GM21381 (cell line): Measurements from ENCODE around the gene ERBB4.
A peak's percentile ranks its signal among the peaks of the same experiment; 100 is the strongest.

ENCODE experiments used
- ATAC-seq: cut with Tn5 transposase; IDR thresholded peaks from one replicate; pipeline ENCODE4 v1.9.1; 2021; ENCODE audit warnings: mild to moderate bottlenecking, moderate library complexity; ENCODE audit not compliant: unreplicated experiment

ERBB4 gene

DNA sequence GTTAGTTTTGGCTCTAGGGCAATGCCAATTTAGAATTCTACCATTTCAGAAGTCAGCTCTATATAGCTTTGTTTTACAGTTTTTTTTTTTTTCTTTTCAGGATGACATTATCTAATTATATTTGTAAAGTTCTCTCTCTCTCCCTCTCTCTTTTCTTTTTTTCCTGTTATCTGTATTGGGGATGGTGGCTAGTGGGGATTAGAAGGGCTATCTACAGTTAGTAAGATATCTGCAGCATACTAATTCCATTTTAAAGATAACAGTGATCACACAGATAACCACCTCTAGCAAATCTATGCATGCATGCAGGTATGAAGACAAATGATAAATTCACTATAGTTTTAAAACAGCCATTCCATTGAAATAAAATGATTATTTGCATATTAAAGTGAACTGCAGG, 438.9 kb downstream of the ERBB4 start:
- no peak for ATAC-seq

DNA sequence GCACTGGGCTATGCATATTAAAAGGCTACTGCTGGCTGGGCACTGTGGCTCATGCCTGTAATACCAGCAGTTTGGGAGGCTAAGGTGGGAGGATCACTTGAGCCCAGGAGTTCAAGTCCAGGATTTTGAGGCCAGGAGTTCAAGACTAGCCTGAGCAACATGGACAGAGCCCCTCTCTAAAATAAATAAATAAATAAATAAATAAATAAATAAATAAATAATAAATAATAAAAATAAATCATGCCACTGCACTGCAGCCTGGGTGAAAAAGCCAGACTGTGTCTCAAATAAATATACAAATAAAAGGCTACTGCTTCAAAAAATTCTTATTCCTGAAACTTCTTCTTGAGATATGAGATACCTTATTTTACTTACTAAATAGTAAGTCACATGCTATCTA, 439.6 kb downstream of the ERBB4 start:
- ATAC-seq = no peak

DNA sequence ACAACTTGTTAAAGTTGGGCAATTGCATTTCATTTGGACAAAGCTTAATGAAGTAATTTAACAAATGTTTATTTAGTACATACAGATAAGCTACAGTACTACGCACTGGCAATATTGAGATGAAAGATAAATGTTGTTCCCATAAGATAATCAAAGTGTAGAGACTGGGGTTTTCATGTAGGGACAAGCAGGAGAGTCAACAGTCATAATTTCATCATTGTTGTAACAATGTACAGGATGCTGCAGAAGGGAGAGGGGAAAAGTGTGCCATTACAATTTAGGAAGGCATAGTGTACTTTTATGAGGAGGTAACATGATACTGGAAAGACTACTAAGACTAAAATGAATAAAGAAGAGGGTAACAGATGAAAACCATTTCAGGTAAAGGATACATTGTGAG, 441.6 kb downstream of the ERBB4 start:
- ATAC-seq = no peak

DNA sequence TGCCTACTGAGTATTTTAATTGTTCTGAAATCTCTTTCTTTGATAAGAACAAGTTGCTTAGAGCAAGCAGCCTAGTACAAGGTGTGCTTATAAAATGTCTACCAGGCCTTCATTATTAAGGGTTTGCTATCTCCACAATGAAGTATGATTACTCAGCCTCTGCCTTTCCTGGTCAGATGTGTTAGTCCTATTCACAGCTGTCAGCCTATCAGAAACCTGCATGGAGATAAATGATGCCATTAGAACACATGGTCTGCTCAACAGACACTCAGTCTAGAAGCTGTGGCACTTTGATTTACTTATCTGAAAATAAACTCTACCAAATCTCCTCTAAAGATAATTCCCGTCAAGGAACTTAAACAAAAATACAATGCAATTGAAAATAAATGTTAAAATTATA, 448.7 kb downstream of the ERBB4 start:
- no peak for ATAC-seq

DNA sequence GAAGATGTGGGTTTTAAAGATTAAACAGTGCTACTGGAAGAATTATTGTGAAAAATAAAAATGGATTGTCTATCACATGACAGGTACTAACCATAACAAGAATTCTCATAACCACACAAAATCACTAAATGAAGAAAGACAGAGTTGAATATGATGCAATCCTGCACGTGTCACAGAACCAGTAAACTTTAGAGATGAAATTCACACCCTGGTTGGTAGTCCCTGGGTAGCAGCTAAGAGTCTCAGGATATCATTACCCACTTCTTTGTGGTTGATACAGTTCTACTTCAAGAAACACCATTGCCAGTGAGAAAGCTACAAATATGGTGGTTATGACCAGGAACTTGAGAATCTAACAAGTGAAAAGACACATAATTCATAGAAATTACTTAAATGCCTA, 450.2 kb downstream of the ERBB4 start:
- ATAC-seq = no peak

DNA sequence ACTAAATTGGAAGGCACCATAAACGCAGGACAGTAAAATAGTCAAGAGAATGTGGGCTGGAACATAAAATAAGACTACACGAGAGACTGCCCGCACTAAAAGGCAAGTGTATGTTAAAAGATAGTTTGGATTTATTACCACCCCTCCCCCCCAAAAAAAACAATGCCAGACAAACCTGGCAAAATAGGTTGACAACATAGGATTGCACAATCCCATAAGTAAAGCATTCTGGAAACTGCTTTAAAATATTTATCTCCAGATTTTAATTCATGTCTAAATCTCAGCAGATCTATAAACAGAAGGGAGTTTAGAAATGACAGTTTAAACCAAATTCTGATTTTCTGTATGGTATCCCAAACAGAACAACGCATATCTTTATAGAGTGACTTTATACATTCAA, 455.1 kb downstream of the ERBB4 start:
- no peak for ATAC-seq

DNA sequence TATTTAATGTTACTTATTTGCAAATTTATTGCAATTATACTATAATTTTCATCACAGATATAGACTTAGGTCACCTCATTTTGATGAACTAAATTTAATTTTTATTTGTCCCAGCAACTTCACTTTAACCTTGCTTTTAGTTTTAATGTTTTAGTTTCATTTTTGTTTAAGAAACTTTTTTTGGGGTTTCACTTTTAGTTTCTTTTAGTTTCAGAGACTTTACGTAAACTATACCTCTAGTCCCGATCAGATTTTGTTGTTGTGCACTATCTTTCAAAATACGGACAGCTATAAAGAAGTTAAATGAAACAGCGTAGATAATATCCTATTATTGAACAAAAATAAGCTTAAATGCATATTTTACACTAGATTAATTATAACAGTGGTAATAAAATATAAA, 460.5 kb downstream of the ERBB4 start:
- ATAC-seq = peak; percentile 46

DNA sequence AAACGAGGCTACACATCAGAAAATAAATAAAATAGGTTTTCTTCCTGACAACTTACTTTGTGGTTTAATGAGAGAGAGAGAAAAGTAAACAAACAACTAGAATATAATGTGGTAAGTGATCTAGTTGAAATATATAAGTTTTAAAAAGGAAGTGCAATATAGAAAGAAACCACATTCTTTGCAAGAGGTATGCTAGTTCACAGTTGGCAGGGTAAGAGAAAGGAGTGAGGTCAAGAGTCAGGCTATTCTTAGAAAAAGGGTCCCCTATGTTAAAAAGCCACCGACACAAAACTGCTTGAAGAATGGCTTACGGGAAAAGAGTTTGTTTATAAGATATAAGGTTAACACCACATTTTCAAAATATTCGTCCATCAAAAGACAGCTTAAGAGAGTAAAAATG, 462.1 kb downstream of the ERBB4 start:
- no peak for ATAC-seq

DNA sequence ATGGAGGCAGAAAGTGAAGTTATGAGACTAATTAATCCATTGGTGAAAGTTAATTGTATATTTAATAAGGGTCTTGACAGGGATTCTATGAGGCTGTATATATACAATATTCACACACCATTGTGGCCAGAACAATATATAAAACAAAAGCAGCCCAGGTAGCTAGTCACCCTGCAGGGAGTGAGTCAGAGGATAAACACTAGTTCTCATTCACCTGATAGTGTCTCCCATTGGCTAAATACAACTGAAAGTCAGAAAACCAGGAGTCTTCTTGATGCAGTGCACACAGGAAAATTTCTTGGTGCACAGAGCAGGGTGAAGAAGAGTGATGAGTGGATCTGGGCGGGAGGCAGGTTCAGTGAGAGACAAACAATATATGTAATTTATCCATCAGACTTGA, 465.2 kb downstream of the ERBB4 start:
- ATAC-seq = no peak

DNA sequence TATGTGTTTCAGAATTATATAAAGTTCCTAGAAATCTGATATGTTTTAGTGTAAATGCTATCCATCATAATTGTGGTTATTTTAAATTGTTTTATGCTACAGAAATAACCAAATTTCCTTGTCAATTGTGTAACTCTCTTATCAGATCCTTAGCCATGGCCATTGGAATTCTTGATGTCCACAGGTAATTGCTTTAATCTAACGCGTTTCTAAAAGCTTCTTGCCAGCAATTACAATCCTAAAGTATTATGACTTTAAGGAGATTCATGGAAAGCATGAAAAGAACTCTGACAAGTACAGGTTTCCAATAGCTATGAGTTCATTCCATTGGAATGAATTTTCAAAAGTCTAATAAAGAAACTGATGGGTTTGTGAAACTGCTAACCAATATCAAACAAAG, 472.1 kb downstream of the ERBB4 start:
- no peak for ATAC-seq

DNA sequence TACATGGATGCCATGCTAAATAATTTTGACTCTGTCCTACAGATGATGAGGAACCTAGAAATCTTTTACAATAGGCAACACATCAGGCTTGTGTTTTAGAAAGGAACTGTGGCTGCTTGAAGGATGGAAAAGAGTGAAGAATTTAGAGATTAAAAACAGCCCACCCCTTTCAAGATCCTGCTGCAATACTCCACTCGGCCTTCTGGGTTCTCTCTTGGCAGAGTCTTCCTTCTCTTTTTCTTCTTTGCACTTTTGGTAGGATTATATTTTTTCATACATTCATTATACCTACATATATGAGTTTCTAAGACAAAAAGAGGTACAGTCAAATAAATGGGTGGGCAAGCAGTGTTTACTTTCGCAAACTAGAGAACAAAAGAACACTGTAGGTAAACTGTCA, 474.3 kb downstream of the ERBB4 start:
- ATAC-seq = no peak

DNA sequence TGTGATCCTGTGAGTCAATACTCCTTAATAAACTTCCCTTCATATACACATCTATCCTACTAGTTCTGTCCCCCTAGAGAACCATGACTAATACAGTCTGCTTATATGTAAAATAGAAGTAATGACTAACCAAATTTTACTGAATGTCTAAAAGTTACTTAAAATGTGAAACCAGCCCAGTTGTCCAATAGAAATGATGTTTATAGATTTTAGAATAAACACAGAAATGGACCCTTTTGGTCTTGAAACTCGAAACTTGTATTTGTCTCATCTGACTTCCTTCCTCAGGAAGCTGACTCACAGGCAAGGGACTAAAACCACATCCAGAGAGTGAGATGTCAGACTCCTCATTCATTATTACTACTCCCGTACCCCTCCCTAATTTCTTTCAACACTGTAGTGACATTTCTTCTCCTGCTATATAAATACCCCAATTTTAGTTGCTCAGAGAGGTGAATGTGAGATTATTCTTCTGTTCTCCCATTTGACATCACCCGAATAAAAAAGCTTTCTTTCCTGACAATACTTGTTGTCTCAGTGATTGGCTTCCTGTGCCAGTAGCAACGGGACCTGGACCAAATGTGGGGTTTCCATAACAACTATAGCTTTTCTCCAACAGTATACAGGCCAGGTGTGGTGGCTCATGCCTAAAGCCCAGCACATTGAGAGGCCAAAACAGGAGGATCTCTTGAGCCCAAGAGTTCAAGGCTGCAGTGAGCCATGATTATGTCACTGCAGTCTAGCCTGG, 486.0 kb downstream of the ERBB4 start:
- peak; percentile 61 for ATAC-seq

DNA sequence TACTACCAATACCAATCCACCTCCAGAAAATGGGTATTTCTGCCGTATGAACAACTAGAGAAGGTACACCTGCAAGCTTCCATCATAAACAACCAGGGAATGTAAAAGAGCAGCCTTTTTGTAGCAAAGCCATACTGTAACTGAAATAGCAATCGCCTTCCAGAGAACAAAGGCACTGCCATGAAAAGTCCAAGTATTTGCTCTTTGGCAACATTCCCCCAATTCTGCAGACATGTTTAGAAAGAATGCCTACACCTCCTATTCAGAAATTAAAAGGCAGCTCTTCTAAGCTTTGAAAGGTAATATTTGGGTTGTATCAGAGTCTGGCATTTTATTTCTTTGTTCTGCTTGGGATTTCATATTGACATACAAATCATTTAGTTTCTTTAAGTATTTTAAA, 487.7 kb downstream of the ERBB4 start:
- no peak for ATAC-seq

DNA sequence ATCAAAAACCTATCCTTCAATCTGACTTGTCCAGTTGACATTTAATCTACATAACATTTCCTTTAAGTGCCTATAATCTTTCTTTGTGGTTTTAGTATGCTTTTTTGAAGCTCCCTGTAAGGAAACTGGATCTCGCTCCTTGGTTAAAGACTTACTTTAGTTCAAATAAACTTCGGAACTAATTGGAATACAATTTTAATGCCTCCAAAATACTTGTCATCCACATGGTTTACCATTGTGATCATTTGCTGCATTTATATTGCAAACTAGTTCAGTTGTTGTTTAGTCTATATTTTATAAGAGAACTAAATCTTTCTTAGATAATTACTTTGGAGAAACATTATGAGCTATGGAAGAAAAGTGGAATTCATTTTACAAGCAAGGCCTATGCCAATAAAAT, 496.0 kb downstream of the ERBB4 start:
- ATAC-seq = no peak

DNA sequence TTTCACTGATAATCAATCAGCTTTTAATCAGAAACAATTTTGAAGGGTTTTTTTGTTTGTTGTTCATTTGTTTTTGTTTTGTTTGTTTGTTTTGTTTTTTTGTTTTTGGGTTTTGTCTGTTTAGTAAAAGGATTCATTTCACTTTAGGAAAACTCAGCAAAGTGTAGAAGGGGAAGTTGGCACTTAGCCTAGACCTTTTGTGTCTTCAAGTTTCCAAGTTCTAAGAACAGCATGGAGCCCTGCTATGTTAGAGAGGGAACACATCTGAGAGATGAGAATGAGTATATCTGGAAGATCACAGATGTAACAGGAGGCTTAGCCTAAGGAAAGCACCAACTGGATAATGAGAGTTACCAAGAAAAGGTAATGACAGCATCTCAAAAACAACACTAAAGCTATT, 501.5 kb downstream of the ERBB4 start:
- ATAC-seq = no peak

DNA sequence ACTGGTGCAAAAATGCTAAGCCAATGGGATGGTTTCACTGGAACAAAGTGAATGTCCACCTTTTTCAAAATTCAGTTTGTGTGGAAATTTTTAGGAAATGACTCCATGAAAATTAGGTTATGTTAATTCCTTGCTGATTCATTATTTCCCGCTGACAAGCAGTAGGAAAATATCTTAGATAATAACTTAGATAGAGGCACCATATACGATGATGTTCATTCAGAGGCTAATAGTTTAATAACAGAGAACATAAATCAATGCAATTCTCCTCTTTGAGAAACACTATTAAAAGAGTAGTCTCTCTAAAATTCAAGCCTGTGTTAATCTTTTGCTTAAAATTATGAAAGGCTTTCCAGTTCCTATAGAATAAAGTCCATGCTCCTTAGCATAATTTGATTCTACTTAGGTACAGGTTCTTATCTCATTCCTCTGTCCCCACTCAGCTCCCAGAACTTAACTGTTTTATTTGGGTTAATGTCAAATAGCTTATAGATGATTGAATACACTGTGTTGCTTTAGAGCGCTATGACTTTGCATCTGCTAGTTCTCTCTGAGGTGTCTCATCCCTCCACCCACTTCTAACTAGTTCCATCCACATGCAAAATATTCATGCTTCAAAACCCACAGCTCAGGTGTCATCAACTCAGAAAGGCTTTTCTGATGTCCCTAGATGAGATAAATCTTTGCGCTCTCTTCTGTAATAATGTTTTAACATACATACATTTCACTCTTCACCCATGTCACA, 503.6 kb downstream of the ERBB4 start:
- no peak for ATAC-seq

DNA sequence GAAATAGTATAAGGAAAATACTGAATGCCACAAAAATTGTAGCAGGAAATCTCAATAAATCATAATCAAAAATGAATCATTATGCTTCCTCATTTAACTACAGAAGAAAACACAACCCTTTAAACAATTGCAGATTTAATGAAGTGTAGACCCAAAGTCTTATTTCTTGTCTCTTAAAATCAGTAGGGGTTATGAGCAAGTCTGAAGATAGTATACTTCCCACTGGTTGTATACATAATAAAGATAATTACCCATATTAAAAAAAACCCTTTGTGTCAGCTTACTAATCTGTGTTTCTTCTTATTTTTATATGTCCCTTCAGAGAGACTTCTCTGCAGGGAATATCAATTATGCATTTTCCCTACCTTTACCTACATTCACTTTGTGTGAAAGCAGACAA, 504.7 kb downstream of the ERBB4 start:
- no peak for ATAC-seq

DNA sequence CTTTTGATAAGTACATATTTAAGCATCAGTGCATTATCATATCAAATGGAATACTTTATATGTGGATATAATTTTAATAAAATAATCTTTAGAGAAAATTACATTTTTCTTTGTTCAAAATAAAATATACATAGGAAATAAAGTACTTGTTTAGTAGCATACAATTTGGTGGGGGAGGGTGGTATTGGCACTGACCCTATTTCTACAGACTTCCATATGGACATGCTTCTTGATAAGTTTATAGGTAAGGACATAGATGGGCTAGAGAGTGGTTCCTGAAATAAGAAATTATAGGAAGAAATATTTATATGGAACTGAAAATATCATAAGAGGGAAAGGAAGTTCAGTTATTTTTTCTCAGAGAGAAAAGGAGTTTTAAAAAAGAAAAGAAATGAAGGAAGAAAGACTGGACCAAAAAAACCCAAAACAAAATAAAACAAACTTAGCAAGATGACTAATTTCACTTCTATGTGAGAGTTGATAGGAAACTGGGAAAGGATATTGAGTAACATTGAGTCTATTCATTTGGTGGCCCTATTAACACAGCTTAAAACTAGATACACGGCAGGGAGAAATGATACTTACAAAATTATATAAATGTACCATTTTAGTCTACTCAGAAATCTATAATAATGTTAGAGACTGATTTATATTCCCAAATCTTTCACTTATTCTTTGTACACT, 505.9 kb downstream of the ERBB4 start:
- no peak for ATAC-seq

DNA sequence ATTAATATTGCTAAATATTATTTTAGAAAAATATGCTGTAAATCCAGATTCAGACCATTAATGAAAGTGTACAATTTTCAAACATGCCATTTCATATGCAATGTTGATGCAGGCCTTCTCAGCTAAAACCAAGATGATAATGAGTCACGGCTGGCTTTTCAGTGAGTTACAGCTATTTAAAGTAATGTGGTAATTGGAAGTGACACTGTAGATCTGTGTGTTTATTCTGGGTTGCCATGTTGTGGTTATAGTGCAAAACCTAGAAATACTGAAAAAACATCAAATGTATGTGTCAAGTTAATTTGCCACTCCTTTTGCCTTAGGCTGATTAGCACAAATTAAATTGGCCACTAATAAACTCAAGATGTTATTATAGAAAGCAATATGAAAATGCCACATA, 506.6 kb downstream of the ERBB4 start:
- no peak for ATAC-seq

DNA sequence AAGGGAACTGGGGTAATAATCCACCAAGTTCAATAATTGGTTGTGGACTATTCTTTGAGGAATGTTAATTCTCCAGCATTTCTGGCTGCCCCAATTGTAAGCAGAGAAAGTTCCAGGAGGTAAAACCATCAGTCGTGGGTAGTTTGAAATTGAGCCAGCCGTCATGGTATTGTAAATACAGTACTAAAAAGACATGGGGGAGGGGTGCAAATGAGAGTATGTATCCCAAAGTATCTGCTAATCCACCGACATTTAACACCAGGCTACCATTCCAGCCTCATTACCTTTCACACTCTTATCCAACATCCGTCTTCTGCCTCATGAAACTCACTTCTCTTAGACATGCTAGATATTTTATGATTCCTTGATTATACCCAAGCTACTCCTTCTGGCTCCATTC, 507.9 kb downstream of the ERBB4 start:
- ATAC-seq = no peak

DNA sequence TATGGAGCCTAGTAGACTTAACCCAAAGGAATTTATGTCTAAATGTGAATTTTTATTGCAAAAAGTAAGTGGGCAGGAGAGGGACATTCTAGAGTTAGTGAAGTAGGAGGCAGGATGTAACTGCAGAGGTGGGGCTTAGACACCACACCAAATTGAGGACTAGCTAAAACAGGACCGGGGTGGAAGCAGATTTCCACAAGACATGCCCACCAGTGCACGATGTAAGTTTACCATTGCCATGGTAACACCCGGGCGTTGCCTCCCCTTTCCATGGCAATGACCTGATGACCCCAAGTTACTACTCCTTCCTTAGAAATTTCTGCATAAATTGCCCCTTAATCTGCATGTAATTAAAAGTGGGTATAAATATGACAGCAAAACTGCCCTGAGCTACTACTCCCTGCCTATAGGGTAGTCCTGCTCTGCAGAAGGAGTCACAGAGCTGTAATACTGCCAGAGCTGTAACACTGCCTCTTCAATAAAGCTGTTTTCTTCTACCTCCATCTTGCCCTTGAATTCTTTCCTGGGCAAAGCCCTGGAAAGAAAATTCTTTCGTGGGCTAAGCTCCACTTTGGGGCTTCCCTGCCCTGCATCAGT, 509.7 kb downstream of the ERBB4 start:
- no peak for ATAC-seq
